PC-3 (cell line): ENCODE data around the gene NAGLU.
"Not testable (repeated sequence)": the region's sequence is repeated elsewhere in the genome, so short reads cannot be mapped to it uniquely, and the experiment has no call there.

Experiments
- CTCF ChIP-seq: fragments of 300-600 bp; sonication (generic); conservative IDR thresholded peaks from 2 replicates; pipeline ENCODE4 v1.5.1; 2017; ENCODE audit warnings: antibody characterized with exemption, low read depth, mild to moderate bottlenecking, low read length
- EZH2 ChIP-seq: fragments of 300-600 bp; sonication (generic); IDR thresholded peaks from one replicate; pipeline ENCODE4 v1.6.1; 2017; ENCODE audit warnings: antibody characterized with exemption, mild to moderate bottlenecking, low read length; ENCODE audit not compliant: unreplicated experiment
- EZH2phosphoT487 ChIP-seq: fragments of 300-600 bp; sonication (generic); IDR thresholded peaks from 2 replicates; pipeline ENCODE4 v1.6.1; 2018; ENCODE audit warnings: mild to moderate bottlenecking, antibody characterized with exemption, low read length, borderline replicate concordance

DNA sequence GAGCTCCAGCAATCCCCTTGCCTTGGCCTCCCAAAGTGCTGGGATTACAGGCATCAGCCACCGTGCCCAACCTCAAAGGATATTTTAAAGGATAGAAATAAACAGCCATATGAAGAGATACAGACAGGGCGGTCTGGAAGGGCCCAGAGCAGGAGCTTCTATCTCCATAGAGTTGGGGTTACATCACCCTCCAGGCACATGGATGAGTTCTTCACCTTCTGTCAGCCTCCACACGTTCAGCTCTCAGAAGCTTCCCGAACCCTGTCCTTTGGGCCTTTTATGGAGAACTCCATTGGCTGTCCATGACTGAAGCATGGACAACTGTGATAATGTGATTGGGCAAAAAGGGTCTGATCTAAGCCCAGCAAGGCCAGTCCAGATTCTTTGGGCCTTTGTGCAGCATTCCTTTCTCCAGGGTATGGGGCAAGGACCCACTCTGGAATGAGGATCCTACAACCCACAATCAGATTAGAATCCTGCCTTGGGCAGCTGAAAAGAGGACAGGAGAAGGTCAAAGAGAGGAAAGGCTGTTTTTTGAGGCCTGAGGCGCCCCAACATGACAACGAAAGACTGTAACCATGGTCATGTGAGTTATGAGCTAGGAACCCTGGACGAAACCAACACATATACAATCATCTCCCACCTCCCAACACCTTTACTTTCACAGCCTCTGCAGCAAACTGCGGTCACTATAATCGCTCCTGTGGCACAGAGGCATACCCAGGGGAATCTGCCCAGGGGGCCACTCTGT is 9.9 kb downstream of the NAGLU start:
- TF ChIP-seq CTCF, EZH2, EZH2phosphoT487: not testable (repeated sequence)
